Ecto neural progenitor cell (in vitro differentiated cells): Measurements from ENCODE around the gene ARHGAP44.

Source experiments
- DNase-seq: peaks from one replicate; pipeline ENCODE4 v3.0.0-alpha.2; 2018; ENCODE audit warnings: low spot score

The ARHGAP44 gene

DNA sequence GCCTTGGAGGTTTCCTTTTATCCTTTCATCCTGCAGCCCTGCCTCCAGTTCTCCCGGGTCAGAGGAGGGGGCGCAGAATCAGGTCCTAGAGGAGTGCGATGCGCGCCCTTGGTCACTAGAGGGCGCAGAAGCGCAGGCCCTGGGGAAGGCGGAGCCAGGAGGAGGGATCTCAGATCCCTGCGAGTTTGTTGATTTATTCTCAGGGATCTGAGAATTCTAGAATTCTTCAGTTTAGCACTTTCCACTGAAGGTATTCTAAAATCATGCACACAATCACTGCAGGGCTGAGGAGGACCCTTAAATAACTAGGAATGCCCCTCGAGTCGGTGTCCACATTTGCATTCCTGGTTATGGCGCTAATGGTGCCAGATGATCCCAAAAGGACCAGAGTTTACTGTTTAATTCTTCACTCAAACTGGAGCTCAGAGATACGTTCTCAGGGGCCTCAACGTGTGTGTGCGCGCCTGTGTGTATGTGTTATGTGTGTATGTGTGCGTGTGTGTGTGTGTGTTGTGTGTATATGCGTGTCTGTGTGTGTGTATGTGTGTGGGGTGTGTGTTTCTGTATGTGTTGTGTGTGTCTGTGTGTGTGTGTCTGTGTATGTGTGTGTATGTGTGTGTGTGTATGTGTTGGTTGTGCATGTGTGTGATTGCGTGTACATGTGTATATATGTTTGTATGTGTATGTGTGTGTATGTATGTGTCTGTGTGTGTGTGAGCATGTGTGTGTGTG is 235.4 kb downstream of the ARHGAP44 start:
- peak; percentile 90 for DNase-seq

DNA sequence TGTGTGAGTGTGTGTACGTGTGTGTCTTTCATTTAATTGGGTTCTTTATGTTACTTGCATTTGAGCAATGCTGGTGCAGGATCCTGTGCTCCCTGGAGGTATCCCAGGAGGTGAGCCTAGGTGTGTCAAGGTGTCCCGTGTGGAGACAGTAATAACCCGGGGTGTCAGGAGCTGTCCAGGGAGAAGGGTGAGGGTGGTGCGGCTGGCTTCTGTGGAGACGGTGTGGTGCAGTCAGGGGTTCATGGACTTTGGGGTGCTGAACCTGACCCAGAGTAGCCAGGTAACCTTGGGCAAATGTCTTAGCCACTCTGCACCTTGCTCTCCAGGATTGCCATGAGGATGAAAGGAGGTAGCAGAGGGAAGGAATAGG is 235.9 kb downstream of the ARHGAP44 start:
- DNase-seq, result no peak

DNA sequence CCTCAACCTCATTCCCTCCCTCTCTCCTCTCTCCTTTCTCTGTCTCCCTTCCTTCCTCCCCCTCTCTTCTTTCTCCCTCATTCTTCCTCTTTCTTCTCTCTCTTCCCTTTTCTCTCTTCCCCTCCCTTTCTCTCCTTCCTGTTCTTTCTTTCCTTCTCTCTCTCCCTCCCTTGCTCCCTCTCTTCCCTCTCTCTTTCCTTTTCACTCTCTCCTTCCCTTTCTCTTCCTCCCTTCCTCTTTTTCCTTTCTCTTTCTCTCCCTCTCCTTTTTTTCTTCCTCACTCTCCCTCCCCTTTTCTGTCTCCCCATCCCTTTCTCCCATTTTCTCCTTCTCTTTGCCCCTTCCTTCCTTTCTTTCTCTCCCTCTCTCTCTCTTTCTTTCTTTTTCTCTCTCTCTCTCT is 236.4 kb downstream of the ARHGAP44 start:
- DNase-seq, result no peak

DNA sequence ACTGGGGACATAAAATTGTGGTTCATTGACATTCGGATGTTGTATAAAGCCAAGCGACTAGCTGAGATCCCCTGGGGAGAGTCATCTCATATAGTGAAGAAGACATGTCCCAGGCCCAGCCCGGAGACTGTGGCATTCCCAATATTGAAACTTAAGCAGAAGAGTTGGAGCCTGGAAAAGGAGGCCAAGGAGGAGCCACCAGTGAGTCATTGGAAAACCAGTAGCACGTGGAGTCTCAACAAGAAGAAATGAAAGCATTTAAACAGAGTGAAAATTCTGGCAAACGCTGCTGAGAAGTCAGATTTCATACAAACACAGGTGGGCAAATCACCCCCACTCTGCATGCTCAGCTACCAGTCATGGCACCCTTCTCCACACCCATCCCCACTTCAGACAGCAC is 237.9 kb downstream of the ARHGAP44 start:
- no peak for DNase-seq

DNA sequence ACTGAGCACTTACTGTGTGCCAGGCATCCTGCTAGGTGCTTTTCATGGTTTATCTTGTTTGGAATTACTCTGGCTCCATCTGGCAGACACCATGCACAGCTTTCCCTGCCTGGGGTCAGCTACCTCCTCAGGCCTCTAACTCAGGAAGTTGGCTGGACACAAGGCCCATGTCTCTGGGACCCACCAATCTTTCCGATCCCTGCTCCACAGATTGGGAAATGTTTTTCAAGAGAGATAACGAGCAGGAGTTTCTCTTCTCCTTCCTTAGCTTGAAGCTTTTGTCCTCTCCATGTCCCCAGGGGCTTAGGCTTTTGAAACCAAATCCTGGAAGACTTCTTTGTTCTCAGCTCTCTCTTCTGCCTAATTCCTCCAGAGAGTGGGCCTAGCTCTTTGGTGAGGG is 240.0 kb downstream of the ARHGAP44 start:
- DNase-seq, result no peak

- DNase-seq, result no peak
These were observed 240.8 kb downstream of the ARHGAP44 start for GRCh38 chr17:13030056-13030455.

DNA sequence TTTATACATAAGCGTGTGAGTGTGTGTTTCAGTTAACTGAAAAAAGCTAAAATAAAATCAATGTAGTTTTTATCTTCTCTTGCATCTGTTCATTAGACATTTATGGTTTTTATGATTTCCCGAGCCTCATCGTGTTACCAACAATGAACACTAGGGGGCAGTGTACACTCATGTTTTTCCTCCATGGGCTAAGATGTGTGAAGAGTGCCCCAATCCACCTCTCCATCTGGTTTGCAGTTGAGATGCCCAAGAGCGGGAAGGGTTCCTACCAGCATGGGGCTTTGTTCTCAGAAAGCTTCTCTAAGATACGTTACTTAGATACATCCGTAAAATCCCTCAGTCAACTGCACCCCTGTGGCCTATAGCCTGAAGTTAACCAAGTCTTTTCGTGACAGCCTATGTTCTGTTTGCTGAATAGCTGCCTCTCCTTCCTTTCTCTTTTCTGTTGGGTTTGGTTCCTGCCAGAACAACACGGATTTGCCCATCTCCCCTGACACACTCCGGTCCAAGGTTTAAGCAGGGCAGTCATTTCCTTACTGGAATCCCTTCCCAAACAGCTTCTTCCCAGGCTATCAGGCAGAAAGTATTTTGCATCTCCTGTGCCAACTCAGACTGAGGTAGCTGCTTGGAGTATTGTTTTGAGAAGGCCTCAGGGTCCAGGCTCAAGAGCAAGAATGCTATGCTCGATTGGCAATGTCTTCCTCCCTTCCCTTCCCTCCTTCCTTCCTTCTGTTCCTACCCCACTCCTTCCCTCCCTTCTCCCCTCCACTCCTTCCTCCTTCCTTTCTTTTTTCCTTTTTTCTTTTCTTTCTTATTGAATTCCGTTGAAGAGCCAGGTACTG is 241.4 kb downstream of the ARHGAP44 start:
- peak; percentile 62 for DNase-seq

GRCh38 chr17:13031718-13032350 is 242.5 kb downstream of the ARHGAP44 start:
- no peak for DNase-seq

DNA sequence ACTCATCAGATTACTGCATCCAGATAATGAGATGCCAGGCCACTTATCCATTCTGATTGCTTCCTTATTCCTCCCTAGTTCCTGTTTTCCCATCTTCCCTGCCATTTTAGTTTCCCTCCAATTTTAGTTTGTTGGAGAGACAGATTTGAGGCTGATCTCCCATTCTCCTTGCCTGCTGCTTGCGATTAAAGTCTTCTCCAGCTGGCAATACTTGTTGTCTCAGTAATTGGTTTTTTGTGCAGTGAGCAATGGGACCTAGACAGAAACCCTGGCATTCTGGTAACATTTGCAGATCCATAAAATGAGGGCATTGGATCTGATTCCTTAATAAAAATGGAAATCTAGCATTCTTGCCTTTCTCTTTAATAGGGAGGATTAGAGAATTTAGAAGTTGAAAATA is 246.1 kb downstream of the ARHGAP44 start:
- DNase-seq, result no peak

DNA sequence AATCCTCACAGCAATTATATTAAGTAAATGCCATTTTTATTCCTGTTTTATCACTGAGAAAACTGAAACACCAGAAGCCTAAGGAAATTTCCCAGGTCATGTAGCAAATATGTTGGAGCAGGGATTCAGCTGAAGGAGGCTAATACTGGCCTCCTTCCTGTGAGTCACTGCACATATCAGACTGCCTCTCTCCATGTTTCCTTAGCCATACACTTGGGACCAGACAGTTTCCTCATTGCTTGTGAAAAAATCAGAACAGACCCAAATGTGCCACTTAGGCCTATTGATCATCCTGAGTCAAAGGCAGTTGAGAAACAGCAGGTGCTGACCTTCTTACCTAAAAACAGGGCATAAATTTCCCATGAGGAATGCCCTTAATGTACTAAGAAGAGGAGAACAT is 247.5 kb downstream of the ARHGAP44 start:
- DNase-seq, result no peak

DNA sequence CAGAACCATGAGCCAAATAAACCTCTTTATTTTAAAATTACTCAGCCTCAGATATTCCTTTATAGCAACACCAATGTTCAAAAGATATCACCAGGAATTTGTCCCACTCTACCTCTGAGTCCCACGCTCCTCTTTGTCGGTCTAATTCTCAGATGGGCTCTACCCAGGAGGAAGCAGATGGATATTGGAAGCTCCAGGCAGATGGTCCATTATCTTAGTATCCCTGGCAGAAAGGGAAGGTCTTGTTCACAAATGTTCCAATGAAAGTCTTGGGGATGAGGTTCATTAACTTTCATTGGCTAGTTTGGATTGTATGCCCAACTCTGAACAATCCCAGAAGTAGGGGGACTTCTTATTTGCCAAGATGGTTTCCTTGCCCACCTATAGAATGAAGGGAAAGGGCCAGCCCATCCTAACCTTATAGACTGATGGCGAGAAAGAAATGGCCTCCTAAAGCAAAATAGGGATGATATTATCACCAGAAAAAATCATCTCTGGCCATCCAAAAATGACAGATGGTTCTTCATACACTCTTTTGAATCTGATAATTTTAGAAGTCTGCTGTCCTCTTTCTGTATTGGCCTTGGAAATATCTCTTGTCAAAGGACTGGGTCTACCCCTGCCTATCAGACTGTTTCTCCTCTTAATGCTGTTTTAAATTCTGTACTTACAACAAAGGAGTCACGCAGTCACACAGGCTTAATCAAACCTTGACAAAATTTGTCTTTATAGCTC is 249.8 kb downstream of the ARHGAP44 start:
- no peak for DNase-seq
